A549 (cell line): ENCODE data around the gene PPP1R12B. TPM values are rescaled to one million over a fixed set of nuclear protein-coding genes. Genes with fewer than 3 reads are reported as not detected.
"Not testable (repeated sequence)": the region's sequence is repeated elsewhere in the genome, so short reads cannot be mapped to it uniquely, and the experiment has no call there.

Experiments
- ATAC-seq, 2 experiments: fragments of 200-7000 bp in 1 of 2; fragments of >200 bp in 1 of 2; cut with Nextera tagmentation in 1 of 2; cut with Tn5 transposase in 1 of 2; 3 replicates each; pipeline versions ENCODE4 v1.8.0 to v1.9.1; 2018 to 2020; ENCODE audit warnings: mild to moderate bottlenecking in 1 of 2, moderate library complexity in 1 of 2
- CTCF ChIA-PET: fragments of 300-600 bp; sonication (Branson Sonifier 250); formaldehyde crosslinking; extraction: SDS; loops from one replicate; lab custom pipeline; 2021; ENCODE audit warnings: antibody characterized with exemption, inconsistent platforms; lab: Yijun Ruan, JAX
- POLR2A ChIA-PET: fragments of 350-600 bp; formaldehyde crosslinking; extraction: SDS; loops from one replicate; lab custom pipeline; 2021; ENCODE audit warnings: antibody characterized with exemption, inconsistent platforms; lab: Yijun Ruan, JAX
- DNase-seq, 2 experiments: peaks; one replicate each; pipeline versions ENCODE4 v3.0.0 to v3.0.0-alpha.2; 2011 to 2016; ENCODE audit warnings: low read depth in 1 of 2, low spot score in 1 of 2
- FAIRE-seq: peaks from 2 replicates; lab custom pipeline; 2011; peaks lifted over from hg19 to GRCh38; lab: Jason Lieb, UNC
- H3K27ac ChIP-seq, 2 experiments: fragments of >200 bp; sonication (Bioruptor Twin); formaldehyde crosslinking; 3 replicates each; pipeline ENCODE4 v1.5.1; 2016 to 2017
- H3K4me1 ChIP-seq: fragments of >200 bp; sonication (Bioruptor Twin); formaldehyde crosslinking; 3 replicates; pipeline ENCODE4 v1.6.1; 2016
- H3K4me2 ChIP-seq: fragments of >200 bp; sonication (Bioruptor Twin); formaldehyde crosslinking; 3 replicates; pipeline ENCODE4 v1.6.1; 2016
- H3K4me3 ChIP-seq: fragments of >200 bp; sonication (Bioruptor Twin); formaldehyde crosslinking; 3 replicates; pipeline ENCODE4 v1.5.1; 2016
- H3K9me3 ChIP-seq: fragments of >200 bp; sonication (Bioruptor Twin); formaldehyde crosslinking; 3 replicates; pipeline ENCODE4 v1.6.1; 2016
- ATOH8 ChIP-seq: fragments of 250-450 bp; sonication (Bioruptor Pico); IDR thresholded peaks from 2 replicates; pipeline ENCODE4 v1.5.0; 2020; ENCODE audit warnings: low read depth, mild to moderate bottlenecking, moderate library complexity
- BCL3 ChIP-seq: fragments of >200 bp; sonication (Bioruptor Twin); formaldehyde crosslinking; IDR thresholded peaks from 3 replicates; pipeline ENCODE4 v1.6.1; 2016
- BHLHE40 ChIP-seq: IDR thresholded peaks from 2 replicates; pipeline ENCODE4 v1.6.1; 2012; ENCODE audit warnings: low read depth, low read length, inconsistent platforms
- CEBPB ChIP-seq, 2 experiments: fragments of >200 bp in 1 of 2; sonication (Bioruptor Twin) in 1 of 2; formaldehyde crosslinking in 1 of 2; IDR thresholded peaks; 2 replicates each; pipeline ENCODE4 v1.6.1; 2012 to 2016
- ELK1 ChIP-seq: fragments of 150-350 bp; IDR thresholded peaks from 2 replicates; pipeline ENCODE4 v1.6.1; 2014; ENCODE audit warnings: low read depth, mild to moderate bottlenecking, low read length
- FOSB ChIP-seq: fragments of 250-450 bp; sonication (Bioruptor Pico); IDR thresholded peaks from 2 replicates; pipeline ENCODE4 v1.5.0; 2020; ENCODE audit warnings: mild to moderate bottlenecking, moderate library complexity
- FOXS1 ChIP-seq: fragments of 250-450 bp; sonication (Bioruptor Pico); IDR thresholded peaks from 2 replicates; pipeline ENCODE4 v1.5.0; 2020; ENCODE audit warnings: mild to moderate bottlenecking, moderate library complexity
- HEYL ChIP-seq: fragments of 250-450 bp; sonication (Bioruptor Pico); IDR thresholded peaks from 2 replicates; pipeline ENCODE4 v1.8.0; 2021; ENCODE audit warnings: mild to moderate bottlenecking, moderate library complexity
- HOXA7 ChIP-seq: fragments of 250-450 bp; sonication (Bioruptor Pico); IDR thresholded peaks from 2 replicates; pipeline ENCODE4 v1.5.0; 2020; ENCODE audit warnings: mild to moderate bottlenecking, moderate library complexity
- MAFK ChIP-seq: fragments of 450-650 bp; IDR thresholded peaks from 2 replicates; pipeline ENCODE4 v1.6.1; 2014; ENCODE audit not compliant: partially characterized antibody
- MYC ChIP-seq: IDR thresholded peaks from 2 replicates; pipeline ENCODE4 v1.6.1; 2012; ENCODE audit warnings: mild to moderate bottlenecking, inconsistent platforms, low read length, improper control_type of control experiment, borderline replicate concordance
- PBX3 ChIP-seq: IDR thresholded peaks from 2 replicates; pipeline ENCODE4 v1.6.1; 2012
- PHF8 ChIP-seq: fragments of 200-600 bp; sonication (generic); IDR thresholded peaks from 2 replicates; pipeline ENCODE4 v1.6.1; 2016; ENCODE audit warnings: low read depth, mild to moderate bottlenecking, antibody characterized with exemption, moderate library complexity, borderline replicate concordance
- RFX5 ChIP-seq: fragments of 450-650 bp; IDR thresholded peaks from 2 replicates; pipeline ENCODE4 v1.7.1; 2014; ENCODE audit warnings: antibody characterized with exemption, mild to moderate bottlenecking, moderate library complexity
- RNF2 ChIP-seq: fragments of 200-600 bp; sonication (generic); IDR thresholded peaks from 2 replicates; pipeline ENCODE4 v1.6.1; 2016; ENCODE audit warnings: low read depth, mild to moderate bottlenecking, antibody characterized with exemption, moderate library complexity, borderline replicate concordance
- SMC3 ChIP-seq: fragments of >200 bp; sonication (Bioruptor Twin); formaldehyde crosslinking; IDR thresholded peaks from 3 replicates; pipeline ENCODE4 v1.6.1; 2018; ENCODE audit warnings: inconsistent platforms
- SREBF2 ChIP-seq: fragments of 450-650 bp; IDR thresholded peaks from 2 replicates; pipeline ENCODE4 v1.6.1; 2014; ENCODE audit warnings: mild to moderate bottlenecking, moderate library complexity
- TP53 ChIP-seq: fragments of 250-450 bp; sonication (Bioruptor Pico); IDR thresholded peaks from 2 replicates; pipeline ENCODE4 v1.5.0; 2021; ENCODE audit warnings: mild to moderate bottlenecking, moderate library complexity
- ZFP36 ChIP-seq: fragments of 450-650 bp; IDR thresholded peaks from 2 replicates; pipeline ENCODE4 v1.6.1; 2014; ENCODE audit warnings: borderline replicate concordance; ENCODE audit not compliant: partially characterized antibody
- WGBS: methylation state at CpG from one replicate; pipeline ENCODE4 v1.1.6; 2017; ENCODE audit errors: missing lambda C conversion rate; 5-methylcytosine and 5-hydroxymethylcytosine counted together
- polyA plus RNA-seq, 4 experiments: library from polyadenylated mRNA; depleted of rRNA in 3 of 4; stranded (reverse); fragments of >200 nt; fragmentation: RNase III in 1 of 4; extraction: RNeasy Plus Mini Kit Qiagen cat#74134 plus additional on column Dnase treatment in 1 of 4; gene quantifications; 2 replicates in 3 of 4; 3 replicates in 1 of 4; pipeline ENCODE4 v1.2.3, GENCODE V29; 2011 to 2017
- TF ChIP-seq, protein P1 (sequence below): fragments of >200 bp; sonication (Bioruptor Twin); formaldehyde crosslinking; IDR thresholded peaks from 2 replicates; pipeline ENCODE4 v1.6.1; 2016
- TF ChIP-seq, protein P2 (sequence below): IDR thresholded peaks from 2 replicates; pipeline ENCODE4 v1.6.1; 2012
- TF ChIP-seq, protein P3 (sequence below): fragments of 250-450 bp; sonication (Bioruptor Pico); IDR thresholded peaks from 2 replicates; pipeline ENCODE4 v1.5.0; 2021; ENCODE audit warnings: mild to moderate bottlenecking, moderate library complexity, borderline replicate concordance

Gene PPP1R12B
- polyA plus RNA-seq, 2 of the 4 experiments (the other 2 are of a cell fraction), result 3.3 to 12.1 TPM

GRCh38 chr1:202580619-202581018 is 232.1 kb downstream of the PPP1R12B start:
- Histone ChIP-seq H3K4me2 (no peak overlapping the region), H3K4me3 (no peak overlapping the region), H3K4me1 (peaks cover 34% of the 10 kb centered on the region), H3K27ac (0 out of 6 replicates have a peak overlapping the region, but pooled peaks of 1 of the 2 experiments have one; percentile 39), H3K9me3 (no peaks in the 10 kb centered on the region)
- FAIRE-seq (no peak), ATAC-seq (no peak), DNase-seq (no peak)
- CTCF ChIA-PET, result interaction anchor here (1.4 to 1.7 kb wide), 2 partner anchors 9 to 16 kb away, joined by 4 to 9 read pairs; no protein-coding TSS in a partner anchor
- POLR2A ChIA-PET, result no interaction called here
- no peak for TF ChIP-seq BHLHE40
- TF ChIP-seq, protein P1, sequence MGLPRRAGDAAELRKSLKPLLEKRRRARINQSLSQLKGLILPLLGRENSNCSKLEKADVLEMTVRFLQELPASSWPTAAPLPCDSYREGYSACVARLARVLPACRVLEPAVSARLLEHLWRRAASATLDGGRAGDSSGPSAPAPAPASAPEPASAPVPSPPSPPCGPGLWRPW, result no peak
- TF ChIP-seq RFX5, result no peak
- TF ChIP-seq ZFP36, result no peak
- TF ChIP-seq, protein P2, sequence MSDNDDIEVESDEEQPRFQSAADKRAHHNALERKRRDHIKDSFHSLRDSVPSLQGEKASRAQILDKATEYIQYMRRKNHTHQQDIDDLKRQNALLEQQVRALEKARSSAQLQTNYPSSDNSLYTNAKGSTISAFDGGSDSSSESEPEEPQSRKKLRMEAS, result no peak
- no peak for TF ChIP-seq RNF2
- no peak for TF ChIP-seq ATOH8 (CRISPR knock-in tag)
- TF ChIP-seq MAFK, result no peak
- TF ChIP-seq PBX3, result no peak
- TF ChIP-seq SMC3, result no peak
- no peak for TF ChIP-seq CEBPB (IDR thresholded peaks at IDR 0.05)
- TF ChIP-seq HOXA7 (CRISPR knock-in tag), result no peak
- no peak for TF ChIP-seq FOSB
- no peak for TF ChIP-seq TP53
- no peak for TF ChIP-seq HEYL (CRISPR knock-in tag)
- TF ChIP-seq MYC, result no peak
- no peak for TF ChIP-seq FOXS1 (CRISPR knock-in tag)
- TF ChIP-seq SREBF2, result no peak
- no peak for TF ChIP-seq BCL3
- 85% methylated on average over 1 of the region's 1 CpG for WGBS

DNA sequence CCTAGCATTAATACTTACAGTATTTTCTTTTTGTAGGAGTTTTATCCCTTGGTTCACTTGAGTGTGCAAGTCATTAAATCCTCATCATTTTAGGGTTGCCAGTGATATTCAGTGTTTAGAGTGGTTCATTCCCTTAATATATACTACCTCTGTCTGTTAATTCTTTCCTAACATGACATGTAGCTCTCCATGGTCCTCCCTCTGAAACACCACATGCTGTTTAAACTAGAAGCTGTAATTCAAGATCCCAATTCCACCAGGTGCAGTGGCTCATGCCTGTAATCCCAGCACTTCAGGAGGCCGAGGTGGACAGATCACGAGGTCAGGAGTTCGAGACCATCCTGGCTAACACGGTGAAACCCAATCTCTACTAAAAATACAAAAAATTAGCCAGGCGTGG is 233.9 kb downstream of the PPP1R12B start:
- POLR2A ChIA-PET, FAIRE-seq, H3K4me2 ChIP-seq, H3K4me3 ChIP-seq, DNase-seq, H3K27ac ChIP-seq, H3K9me3 ChIP-seq, ATAC-seq: not testable (repeated sequence)
- WGBS, result 92% methylated on average over 5 of the region's 5 CpGs
- H3K4me1 ChIP-seq, result peaks cover 36% of the 10 kb centered on the region
- CTCF ChIA-PET, result interaction anchor here (1.0 to 11.2 kb wide), 3 partner anchors 10 to 81 kb away, joined by 3 to 91 read pairs (median 30); no protein-coding TSS in a partner anchor

DNA sequence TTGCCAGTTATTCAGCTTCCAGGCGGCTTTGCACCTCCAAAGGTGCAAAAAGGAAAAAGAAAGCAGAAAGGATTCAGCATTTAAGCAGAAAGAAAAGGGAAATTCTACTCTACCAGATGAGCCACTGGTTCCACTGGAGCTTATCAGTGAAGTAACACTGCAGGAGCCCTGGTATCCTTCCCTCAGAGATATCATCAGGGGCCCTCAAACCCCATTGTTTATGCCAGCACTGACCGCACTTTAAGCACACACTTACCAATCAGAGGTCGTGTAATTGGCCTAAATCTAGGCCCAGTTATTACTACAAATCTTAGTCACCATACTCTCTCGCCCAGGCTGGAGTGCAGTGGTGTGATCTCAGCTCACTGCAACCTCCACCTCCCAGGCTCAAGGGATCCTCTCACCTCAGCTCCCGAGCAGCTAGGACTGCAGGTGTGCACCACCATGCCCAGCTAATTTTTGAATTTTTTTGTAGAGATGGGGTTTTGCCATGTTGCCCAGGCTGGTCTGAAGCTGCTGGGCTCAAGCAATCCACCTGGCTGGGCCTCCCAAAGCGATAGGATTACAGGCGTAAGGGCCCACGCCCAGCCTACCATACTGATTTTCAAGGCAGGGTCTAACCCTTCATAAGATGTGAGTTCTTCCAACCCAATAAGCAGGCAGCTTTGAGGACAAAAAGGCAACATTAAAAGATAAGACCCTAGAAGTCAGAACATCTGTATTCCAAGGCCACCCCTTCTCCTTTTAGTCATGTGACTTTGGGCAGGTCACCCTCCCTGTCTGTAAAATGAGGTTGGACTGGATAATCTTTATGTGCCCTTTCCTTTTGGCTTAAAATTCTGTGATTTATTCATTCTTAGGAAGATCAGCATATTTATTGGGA is 236.4 kb downstream of the PPP1R12B start:
- no peak overlapping the region for H3K4me2 ChIP-seq
- no peak for ATAC-seq
- no peak overlapping the region for H3K27ac ChIP-seq
- H3K9me3 ChIP-seq, result no peaks in the 10 kb centered on the region
- FAIRE-seq, result no peak
- no peak overlapping the region for H3K4me3 ChIP-seq
- POLR2A ChIA-PET, result no interaction called here
- no peak for DNase-seq
- CTCF ChIA-PET, result interaction anchor here (0.6 to 11.2 kb wide), 5 partner anchors 12 to 129 kb away, joined by 3 to 91 read pairs (median 3); no protein-coding TSS in a partner anchor
- WGBS, result 86% methylated on average over 8 of the region's 8 CpGs
- peaks cover 44% of the 10 kb centered on the region for H3K4me1 ChIP-seq
- TF ChIP-seq ATOH8 (CRISPR knock-in tag) (no peak), SMC3 (no peak), SREBF2 (no peak), PHF8 (no peak), ELK1 (no peak)
- TF ChIP-seq, protein P3, sequence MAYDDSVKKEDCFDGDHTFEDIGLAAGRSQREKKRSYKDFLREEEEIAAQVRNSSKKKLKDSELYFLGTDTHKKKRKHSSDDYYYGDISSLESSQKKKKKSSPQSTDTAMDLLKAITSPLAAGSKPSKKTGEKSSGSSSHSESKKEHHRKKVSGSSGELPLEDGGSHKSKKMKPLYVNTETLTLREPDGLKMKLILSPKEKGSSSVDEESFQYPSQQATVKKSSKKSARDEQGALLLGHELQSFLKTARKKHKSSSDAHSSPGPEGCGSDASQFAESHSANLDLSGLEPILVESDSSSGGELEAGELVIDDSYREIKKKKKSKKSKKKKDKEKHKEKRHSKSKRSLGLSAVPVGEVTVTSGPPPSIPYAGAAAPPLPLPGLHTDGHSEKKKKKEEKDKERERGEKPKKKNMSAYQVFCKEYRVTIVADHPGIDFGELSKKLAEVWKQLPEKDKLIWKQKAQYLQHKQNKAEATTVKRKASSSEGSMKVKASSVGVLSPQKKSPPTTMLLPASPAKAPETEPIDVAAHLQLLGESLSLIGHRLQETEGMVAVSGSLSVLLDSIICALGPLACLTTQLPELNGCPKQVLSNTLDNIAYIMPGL (CRISPR knock-in tag), result no peak
- TF ChIP-seq, protein P1, result no peak
